ENCODE measurements around the gene GPR161.

GPR161 gene

GRCh38 chr1:168032029-168032428, 104.7 kb downstream of the GPR161 start:
- Histone ChIP-seq H3K4me1 (no peaks in the 10 kb centered on the region), H3K27ac (no peak overlapping the region), H3K9ac (no peak overlapping the region), H3K4me3 (ENCODE audit: low read depth, low read length) (no peak overlapping the region), H3K27me3 (ENCODE audit: control insufficient read depth, insufficient read depth, low read length) (no peaks in the 10 kb centered on the region), H2AFZ (no peak overlapping the region), H3K36me3 (ENCODE audit: control insufficient read depth, insufficient read depth, low read length) (no peaks in the 10 kb centered on the region), H3K4me2 (ENCODE audit: low read length) (no peak overlapping the region), H3K9me3 (ENCODE audit: control insufficient read depth, low read length) (no peaks in the 10 kb centered on the region), H3K79me2 (no peaks in the 10 kb centered on the region)
- no peak for TF ChIP-seq CTCF (IDR thresholded peaks at IDR 0.05)

GRCh38 chr1:168031627-168032026, 105.1 kb downstream of the GPR161 start:
- no peaks in the 10 kb centered on the region for H3K79me2 ChIP-seq
- no peak for TF ChIP-seq CTCF (IDR thresholded peaks at IDR 0.05)
- H3K9me3 ChIP-seq (ENCODE audit: control insufficient read depth, low read length), result no peaks in the 10 kb centered on the region
- no peaks in the 10 kb centered on the region for H3K27me3 ChIP-seq (ENCODE audit: control insufficient read depth, insufficient read depth, low read length)
- no peaks in the 10 kb centered on the region for H3K36me3 ChIP-seq (ENCODE audit: control insufficient read depth, insufficient read depth, low read length)
- no peaks in the 10 kb centered on the region for H3K4me1 ChIP-seq
- no peak overlapping the region for H2AFZ ChIP-seq
- H3K27ac ChIP-seq, result no peak overlapping the region
- H3K4me3 ChIP-seq (ENCODE audit: low read depth, low read length), result no peak overlapping the region
- H3K4me2 ChIP-seq (ENCODE audit: low read length), result no peak overlapping the region
- no peak overlapping the region for H3K9ac ChIP-seq

- Histone ChIP-seq H3K36me3 (ENCODE audit: control insufficient read depth, insufficient read depth, low read length) (no peaks in the 10 kb centered on the region), H3K9ac (no peak overlapping the region), H3K27ac (no peak overlapping the region), H3K4me2 (ENCODE audit: low read length) (no peak overlapping the region), H2AFZ (no peak overlapping the region), H3K4me3 (ENCODE audit: low read depth, low read length) (no peak overlapping the region), H3K27me3 (ENCODE audit: control insufficient read depth, insufficient read depth, low read length) (no peaks in the 10 kb centered on the region), H3K79me2 (no peaks in the 10 kb centered on the region), H3K4me1 (no peaks in the 10 kb centered on the region), H3K9me3 (ENCODE audit: control insufficient read depth, low read length) (no peaks in the 10 kb centered on the region)
- TF ChIP-seq CTCF (IDR thresholded peaks at IDR 0.05), result no peak
Measured at GRCh38 chr1:168031198-168031597, 105.5 kb downstream of the GPR161 start.
